GM12891 (cell line): ENCODE results near the gene LRP1B.

Source experiments
- DNase-seq: peaks from one replicate; pipeline ENCODE4 v3.0.0; 2011; ENCODE audit warnings: low spot score; ENCODE audit not compliant: insufficient read length
- FAIRE-seq: peaks from 2 replicates; lab custom pipeline; 2011; peaks lifted over from hg19 to GRCh38; lab: Jason Lieb, UNC
- PAX5 ChIP-seq: IDR thresholded peaks from 2 replicates; pipeline ENCODE4 v1.6.1; 2011; ENCODE audit warnings: low read length, moderate library complexity, mild to moderate bottlenecking; ENCODE audit not compliant: insufficient read depth, severe bottlenecking
- POLR2A ChIP-seq: IDR thresholded peaks from 2 replicates; pipeline ENCODE4 v1.6.1; 2011; ENCODE audit warnings: low read depth, low read length, control low read depth
- POLR2AphosphoS5 ChIP-seq: IDR thresholded peaks from 2 replicates; pipeline ENCODE4 v1.6.1; 2011; ENCODE audit warnings: low read depth, low read length, control low read depth
- POU2F2 ChIP-seq: IDR thresholded peaks from 2 replicates; pipeline ENCODE4 v1.6.1; 2011; ENCODE audit warnings: low read depth, mild to moderate bottlenecking, control low read depth, low read length, moderate library complexity
- SPI1 ChIP-seq: IDR thresholded peaks from 2 replicates; pipeline ENCODE4 v1.6.1; 2011; ENCODE audit warnings: low read depth, low read length, control low read depth
- TAF1 ChIP-seq: IDR thresholded peaks from 2 replicates; pipeline ENCODE4 v1.6.1; 2011; ENCODE audit warnings: low read depth, low read length, control low read depth

LRP1B gene

GRCh38 chr2:141633132-141633531, 497.7 kb downstream of the LRP1B start:
- TF ChIP-seq SPI1 (no peak), POU2F2 (no peak), PAX5 (no peak), TAF1 (no peak), POLR2A (no peak), POLR2AphosphoS5 (no peak)
- DNase-seq, result no peak
- no peak for FAIRE-seq

- FAIRE-seq (no peak), DNase-seq (no peak)
- TF ChIP-seq POLR2AphosphoS5 (no peak), POLR2A (no peak), TAF1 (no peak), POU2F2 (no peak), SPI1 (no peak), PAX5 (no peak)
These were observed 500.3 kb downstream of the LRP1B start for GRCh38 chr2:141630407-141630930.

GRCh38 chr2:141620372-141620771, 510.4 kb downstream of the LRP1B start:
- TF ChIP-seq POLR2AphosphoS5 (no peak), PAX5 (no peak), POLR2A (no peak), TAF1 (no peak), POU2F2 (no peak), SPI1 (no peak)
- no peak for DNase-seq
- no peak for FAIRE-seq

GRCh38 chr2:141618457-141618856, 512.4 kb downstream of the LRP1B start:
- TF ChIP-seq TAF1 (no peak), PAX5 (no peak), POU2F2 (no peak), POLR2A (no peak), SPI1 (no peak)
- FAIRE-seq (no peak), DNase-seq (no peak)

- TF ChIP-seq POU2F2 (no peak), PAX5 (no peak), SPI1 (no peak), TAF1 (no peak), POLR2AphosphoS5 (no peak), POLR2A (no peak)
- FAIRE-seq (no peak), DNase-seq (no peak)
These were observed 518.8 kb downstream of the LRP1B start for GRCh38 chr2:141611981-141612380.

- no peak for FAIRE-seq
- TF ChIP-seq POU2F2 (no peak), PAX5 (no peak), POLR2AphosphoS5 (no peak), TAF1 (no peak), POLR2A (no peak), SPI1 (no peak)
- no peak for DNase-seq
These were observed 519.6 kb downstream of the LRP1B start for GRCh38 chr2:141611176-141611571.

GRCh38 chr2:141610564-141611175, 520.1 kb downstream of the LRP1B start:
- TF ChIP-seq POLR2A (no peak), POLR2AphosphoS5 (no peak), TAF1 (no peak), SPI1 (no peak), POU2F2 (no peak), PAX5 (no peak)
- FAIRE-seq, result no peak
- DNase-seq, result no peak

GRCh38 chr2:141605163-141605562, 525.7 kb downstream of the LRP1B start:
- DNase-seq, result no peak
- no peak for FAIRE-seq
- TF ChIP-seq POU2F2, result no peak
- TF ChIP-seq POLR2A, result no peak
- TF ChIP-seq PAX5, result no peak
- no peak for TF ChIP-seq TAF1
- no peak for TF ChIP-seq SPI1
- no peak for TF ChIP-seq POLR2AphosphoS5

- no peak for DNase-seq
- no peak for TF ChIP-seq TAF1
- TF ChIP-seq SPI1, result no peak
- no peak for FAIRE-seq
These were observed 529.2 kb downstream of the LRP1B start for GRCh38 chr2:141601511-141602152.

GRCh38 chr2:141599721-141600120, 531.1 kb downstream of the LRP1B start:
- FAIRE-seq (no peak), DNase-seq (no peak)
- TF ChIP-seq POLR2AphosphoS5 (no peak), TAF1 (no peak), POLR2A (no peak), SPI1 (no peak), PAX5 (no peak), POU2F2 (no peak)

GRCh38 chr2:141598982-141599381, 531.8 kb downstream of the LRP1B start:
- FAIRE-seq, result no peak
- TF ChIP-seq POLR2AphosphoS5, result no peak
- TF ChIP-seq POU2F2, result no peak
- TF ChIP-seq PAX5, result no peak
- no peak for TF ChIP-seq TAF1
- no peak for TF ChIP-seq POLR2A
- TF ChIP-seq SPI1, result no peak
- DNase-seq, result no peak
